ENCODE data around the gene DCUN1D2. TPM values are rescaled to one million over a fixed set of nuclear protein-coding genes. Genes with fewer than 3 reads are reported as not detected.
A peak's percentile ranks its signal among the peaks of the same experiment; 100 is the strongest.

DCUN1D2 gene
- total RNA-seq, 6 donors from 2014 or later: 10.1 to 53.4 (median 26.5) TPM

GRCh38 chr13:113533161-113533840 lies 42.8 kb upstream of the DCUN1D2 start:
- no peak overlapping the region for H3K4me3 ChIP-seq
- no peaks in the 10 kb centered on the region for H3K9me3 ChIP-seq
- no peak for TF ChIP-seq POLR2A (IDR thresholded peaks at IDR 0.05)
- no peak for TF ChIP-seq POLR2AphosphoS5 (IDR thresholded peaks at IDR 0.05)
- no peak for TF ChIP-seq CTCF (IDR thresholded peaks at IDR 0.05)
- no peak for TF ChIP-seq EP300 (IDR thresholded peaks at IDR 0.05)
- peaks cover 0 to 55% (median 29%) of the 10 kb centered on the region in 4 donors for H3K36me3 ChIP-seq
- ATAC-seq (ENCODE audit: low FRiP score in 2 of 2) (no peak), DNase-seq (no peak)
- no peaks in the 10 kb centered on the region for H3K27me3 ChIP-seq
- H3K4me1 ChIP-seq: peaks cover 0 to 2% (median under 1%) of the 10 kb centered on the region in 4 donors
- no peak overlapping the region for H3K27ac ChIP-seq
- WGBS, 2 donors: 85 to 90% methylated on average over 22 to 24 of the region's 24 CpGs

DNA sequence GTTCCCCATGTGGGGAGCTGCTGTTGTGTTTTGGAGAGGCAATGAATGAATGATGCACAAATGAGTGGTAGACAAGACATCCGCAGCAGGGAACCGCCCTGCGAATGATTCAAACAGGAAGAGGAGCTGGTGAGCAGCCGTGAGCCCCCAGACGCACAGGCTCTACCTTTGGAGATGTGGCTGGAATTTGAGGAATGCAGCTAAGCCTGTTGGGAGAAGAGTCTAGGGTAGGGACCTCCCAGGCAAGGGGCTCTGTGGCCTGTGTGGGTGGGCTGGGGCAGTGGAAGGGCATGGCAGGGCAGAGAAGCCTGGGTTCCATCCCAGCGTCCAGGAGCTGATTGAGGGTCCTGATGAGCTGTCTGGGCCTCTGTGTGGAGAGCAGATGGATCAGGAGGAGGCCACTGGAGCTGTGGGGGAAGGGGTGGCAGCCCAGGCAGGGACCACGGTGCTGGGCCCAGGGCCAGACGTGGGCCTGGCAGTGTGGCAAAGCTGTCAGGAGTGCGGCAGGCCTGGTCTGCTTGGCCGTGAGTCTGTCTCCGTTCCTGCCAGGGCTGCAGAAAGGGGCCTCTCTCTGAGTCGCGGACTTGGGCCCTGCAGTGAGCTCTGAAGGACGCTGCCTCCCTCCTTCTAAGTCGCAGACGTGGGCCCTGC lies 41.8 kb upstream of the DCUN1D2 start:
- Histone ChIP-seq H3K9me3 (no peaks in the 10 kb centered on the region), H3K36me3 (peaks cover 0 to 54% (median 27%) of the 10 kb centered on the region in 4 donors), H3K4me1 (peaks cover 0 to 7% (median 2%) of the 10 kb centered on the region in 4 donors), H3K4me3 (no peak overlapping the region), H3K27me3 (no peaks in the 10 kb centered on the region), H3K27ac (no peak overlapping the region)
- TF ChIP-seq CTCF (IDR thresholded peaks at IDR 0.05): no peak
- TF ChIP-seq POLR2AphosphoS5 (IDR thresholded peaks at IDR 0.05): no peak
- TF ChIP-seq EP300 (IDR thresholded peaks at IDR 0.05): no peak
- TF ChIP-seq POLR2A (IDR thresholded peaks at IDR 0.05): no peak
- 84 to 89% methylated on average over 6 to 16 of the region's 16 CpGs for WGBS, 2 donors
- ATAC-seq (ENCODE audit: low FRiP score in 2 of 2) (peak; percentile 11 to 12), DNase-seq (no peak)

DNA sequence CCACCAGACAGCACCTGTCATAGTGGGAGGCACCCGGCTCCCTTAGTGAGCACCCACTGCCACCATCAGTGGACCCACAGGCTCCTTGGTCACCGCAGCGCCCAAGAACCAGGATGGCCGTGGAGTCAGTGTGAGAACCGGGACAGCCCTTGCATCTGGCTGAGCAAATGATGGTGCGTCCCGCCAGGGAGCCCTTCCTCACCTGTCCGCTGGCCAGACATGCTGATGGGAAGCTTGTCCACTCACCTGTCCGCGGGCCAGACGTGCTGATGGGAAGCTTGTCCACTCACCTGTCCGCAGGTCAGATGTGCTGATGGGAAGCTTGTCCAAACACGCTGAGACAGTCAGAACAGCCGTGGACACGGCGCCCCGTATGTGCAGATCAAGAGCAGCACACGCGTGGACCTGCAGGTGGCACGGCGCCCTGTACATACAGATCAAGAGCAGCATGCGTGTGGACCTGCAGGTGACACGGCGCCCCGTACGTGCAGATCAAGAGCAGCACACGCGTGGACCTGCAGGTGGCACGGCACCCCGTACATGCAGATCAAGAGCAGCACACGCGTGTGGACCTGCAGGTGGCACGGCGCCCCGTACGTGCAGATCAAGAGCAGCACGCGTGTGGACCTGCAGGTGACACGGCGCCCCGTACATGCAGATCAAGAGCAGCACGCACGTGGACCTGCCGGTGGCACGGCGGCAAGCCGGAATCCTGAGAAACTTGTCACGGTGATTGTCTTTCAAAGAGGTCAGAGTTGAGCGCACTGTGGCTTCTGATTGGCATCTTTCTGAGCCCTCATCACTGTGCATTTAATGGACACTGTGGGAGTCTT lies 40.7 kb upstream of the DCUN1D2 start:
- WGBS, 2 donors: 92 to 96% methylated on average over 48 to 49 of the region's 49 CpGs
- Histone ChIP-seq H3K27me3 (no peaks in the 10 kb centered on the region), H3K36me3 (peaks cover 0 to 56% (median 27%) of the 10 kb centered on the region in 4 donors), H3K4me3 (no peak overlapping the region), H3K9me3 (no peaks in the 10 kb centered on the region), H3K27ac (no peak overlapping the region), H3K4me1 (peaks cover 0 to 9% (median 3%) of the 10 kb centered on the region in 4 donors)
- DNase-seq (no peak), ATAC-seq (ENCODE audit: low FRiP score in 2 of 2) (no peak)
- TF ChIP-seq EP300 (IDR thresholded peaks at IDR 0.05) (no peak), POLR2A (IDR thresholded peaks at IDR 0.05) (no peak), POLR2AphosphoS5 (IDR thresholded peaks at IDR 0.05) (no peak), CTCF (IDR thresholded peaks at IDR 0.05) (no peak)

DNA sequence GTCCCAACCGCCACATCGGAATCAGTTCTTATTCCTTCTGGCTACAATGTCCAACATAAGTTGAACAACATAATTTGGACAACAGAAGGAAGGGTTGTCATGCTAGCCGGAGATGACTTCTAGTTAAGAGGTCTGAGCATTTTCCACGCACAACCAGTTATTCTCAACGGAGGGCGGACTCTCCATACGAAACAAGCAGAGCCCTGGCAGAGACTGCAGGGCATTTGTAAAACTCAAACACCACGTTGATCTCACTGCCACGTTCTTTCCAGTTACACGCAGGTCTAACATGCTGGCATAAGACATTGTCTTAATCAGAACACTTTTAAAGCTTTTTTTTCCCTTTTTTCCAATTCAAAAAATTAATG lies 38.3 kb upstream of the DCUN1D2 start:
- Histone ChIP-seq H3K4me3 (no peak overlapping the region), H3K9me3 (no peaks in the 10 kb centered on the region), H3K4me1 (peaks cover 0 to 9% (median 3%) of the 10 kb centered on the region in 4 donors), H3K36me3 (peaks cover 5 to 59% (median 27%) of the 10 kb centered on the region in 4 donors), H3K27ac (no peak overlapping the region), H3K27me3 (no peaks in the 10 kb centered on the region)
- DNase-seq (no peak), ATAC-seq (ENCODE audit: low FRiP score in 2 of 2) (no peak)
- 69 to 77% methylated on average over 10 of the region's 10 CpGs for WGBS, 2 donors
- no peak for TF ChIP-seq POLR2AphosphoS5 (IDR thresholded peaks at IDR 0.05)
- no peak for TF ChIP-seq CTCF (IDR thresholded peaks at IDR 0.05)
- TF ChIP-seq EP300 (IDR thresholded peaks at IDR 0.05): no peak
- no peak for TF ChIP-seq POLR2A (IDR thresholded peaks at IDR 0.05)

Measured in upper lobe of left lung (tissue), 6 donors.